IMR-90 (cell line): ENCODE data around the gene ROBO2. TPM values are rescaled to one million over a fixed set of nuclear protein-coding genes. Genes with fewer than 3 reads are reported as not detected.

Experiments used
- ATAC-seq: fragments of 200-7000 bp; cut with Tn5 transposase; 2 replicates; pipeline ENCODE4 v1.9.1; 2020; ENCODE audit warnings: low read depth, mild to moderate bottlenecking, moderate library complexity
- BruUV-seq: library from RNA; stranded (reverse); fragments of 400-500 nt; replicated peaks from 2 replicates; lab custom pipeline; 2021; lab: Mats Ljungman, UMichigan
- CTCF ChIA-PET: fragments of 300-600 bp; formaldehyde crosslinking; extraction: SDS; loops from one replicate; lab custom pipeline; 2021; ENCODE audit warnings: antibody characterized with exemption; lab: Yijun Ruan, JAX
- POLR2A ChIA-PET: fragments of 300-600 bp; sonication (Branson Sonifier 250); formaldehyde crosslinking; loops from one replicate; lab custom pipeline; 2022; ENCODE audit warnings: antibody characterized with exemption; ENCODE audit not compliant: unreplicated experiment; lab: Charles Lee
- DNase-seq: peaks from one replicate; pipeline ENCODE4 v3.0.0; 2013
- H2AFZ ChIP-seq: replicated peaks from 2 replicates; pipeline ENCODE3; 2013; ENCODE audit warnings: low read length, mild to moderate bottlenecking; ENCODE audit not compliant: poor library complexity
- H2AK5ac ChIP-seq: 2 replicates; pipeline ENCODE4 v1.6.1; 2013; ENCODE audit warnings: low read depth, low read length, inconsistent platforms
- H2AK9ac ChIP-seq: replicated peaks from 2 replicates; pipeline ENCODE3; 2013; ENCODE audit warnings: mild to moderate bottlenecking, low read depth, low read length, moderate library complexity; ENCODE audit not compliant: poor library complexity
- H2BK120ac ChIP-seq: 2 replicates; pipeline ENCODE4 v1.6.1; 2013; ENCODE audit warnings: low read depth, low read length, inconsistent platforms
- H2BK15ac ChIP-seq: 3 replicates; pipeline ENCODE4 v1.6.1; 2013; ENCODE audit warnings: low read depth, low read length, inconsistent platforms
- H2BK20ac ChIP-seq: 2 replicates; pipeline ENCODE4 v1.6.1; 2013; ENCODE audit warnings: low read depth, mild to moderate bottlenecking, inconsistent platforms, low read length, moderate library complexity
- H2BK5ac ChIP-seq: 2 replicates; pipeline ENCODE4 v1.6.1; 2013; ENCODE audit warnings: mild to moderate bottlenecking, low read depth, low read length, inconsistent platforms; ENCODE audit not compliant: poor library complexity, severe bottlenecking
- H3K14ac ChIP-seq: replicated peaks from 2 replicates; pipeline ENCODE4 v1.6.1; 2013; ENCODE audit warnings: low read depth, low read length, inconsistent platforms
- H3K18ac ChIP-seq: 2 replicates; pipeline ENCODE4 v1.6.1; 2013; ENCODE audit warnings: low read depth, low read length, control low read depth
- H3K23ac ChIP-seq: 2 replicates; pipeline ENCODE4 v1.6.1; 2013; ENCODE audit warnings: low read depth, low read length, inconsistent platforms
- H3K27ac ChIP-seq: 2 replicates; pipeline ENCODE4 v1.5.1; 2013; ENCODE audit warnings: mild to moderate bottlenecking, control low read depth, low read length; ENCODE audit not compliant: insufficient read depth
- H3K27me3 ChIP-seq: 2 replicates; pipeline ENCODE4 v1.6.1; 2013; ENCODE audit warnings: low read length; ENCODE audit not compliant: control insufficient read depth, insufficient read depth
- H3K36me3 ChIP-seq: 2 replicates; pipeline ENCODE4 v1.6.1; 2013; ENCODE audit warnings: low read length, mixed read lengths; ENCODE audit not compliant: control insufficient read depth, insufficient read depth
- H3K4ac ChIP-seq: 2 replicates; pipeline ENCODE4 v1.6.1; 2013; ENCODE audit warnings: low read depth, low read length, inconsistent platforms
- H3K4me1 ChIP-seq: 2 replicates; pipeline ENCODE4 v1.6.1; 2013; ENCODE audit warnings: low read length, mixed read lengths; ENCODE audit not compliant: control insufficient read depth, insufficient read depth
- H3K4me2 ChIP-seq: 2 replicates; pipeline ENCODE4 v1.6.1; 2013; ENCODE audit warnings: low read depth, mild to moderate bottlenecking, control low read depth, low read length, moderate library complexity
- H3K4me3 ChIP-seq: 2 replicates; pipeline ENCODE4 v1.5.1; 2013; ENCODE audit warnings: low read depth, mild to moderate bottlenecking, control low read depth, low read length, moderate library complexity; ENCODE audit not compliant: insufficient read depth
- H3K56ac ChIP-seq: 2 replicates; pipeline ENCODE4 v1.6.1; 2013; ENCODE audit warnings: low read length, inconsistent platforms; ENCODE audit not compliant: insufficient read depth; ENCODE audit errors: extremely low read depth
- H3K79me1 ChIP-seq, 2 experiments: 2 replicates each; pipeline ENCODE4 v1.6.1; 2013; ENCODE audit warnings: low read length in 2 of 2, inconsistent platforms in 1 of 2, low read depth in 1 of 2
- H3K9ac ChIP-seq: 2 replicates; pipeline ENCODE4 v1.6.1; 2013; ENCODE audit warnings: low read depth, low read length, control low read depth
- H3K9me1 ChIP-seq: 2 replicates; pipeline ENCODE4 v1.6.1; 2013; ENCODE audit warnings: low read length, inconsistent platforms; ENCODE audit not compliant: insufficient read depth
- H3K9me3 ChIP-seq: 2 replicates; pipeline ENCODE4 v1.6.1; 2013; ENCODE audit warnings: low read length; ENCODE audit not compliant: control insufficient read depth, insufficient read depth
- H4K20me1 ChIP-seq: 2 replicates; pipeline ENCODE4 v1.6.1; 2013; ENCODE audit warnings: low read length, inconsistent platforms; ENCODE audit not compliant: insufficient read depth
- H4K5ac ChIP-seq: 2 replicates; pipeline ENCODE4 v1.6.1; 2013; ENCODE audit warnings: mild to moderate bottlenecking, low read depth, low read length, control low read depth
- H4K8ac ChIP-seq, 2 experiments: 2 replicates each; pipeline ENCODE4 v1.6.1; 2013; ENCODE audit warnings: low read depth in 2 of 2, low read length in 2 of 2, control low read depth in 1 of 2, inconsistent platforms in 1 of 2
- H4K91ac ChIP-seq: 2 replicates; pipeline ENCODE4 v1.6.1; 2013; ENCODE audit warnings: low read depth, low read length, inconsistent platforms; ENCODE audit not compliant: insufficient read depth
- CEBPB ChIP-seq: IDR thresholded peaks from 2 replicates; pipeline ENCODE4 v1.6.1; 2012; ENCODE audit warnings: low read depth, low read length, improper control_type of control experiment
- ELK1 ChIP-seq: fragments of 150-350 bp; IDR thresholded peaks from 2 replicates; pipeline ENCODE4 v1.6.1; 2016; ENCODE audit warnings: low read depth, mild to moderate bottlenecking, low read length, moderate library complexity, borderline replicate concordance
- MAZ ChIP-seq: IDR thresholded peaks from 2 replicates; pipeline ENCODE4 v1.6.1; 2012; ENCODE audit warnings: low read depth, mild to moderate bottlenecking, low read length, improper control_type of control experiment, moderate library complexity, borderline replicate concordance
- NFE2L2 ChIP-seq: fragments of 150-350 bp; IDR thresholded peaks from 2 replicates; pipeline ENCODE4 v1.6.1; 2016; ENCODE audit warnings: low read depth, mild to moderate bottlenecking, low read length
- POLR2A ChIP-seq: IDR thresholded peaks from 2 replicates; pipeline ENCODE4 v1.6.1; 2012; ENCODE audit warnings: mild to moderate bottlenecking, low read depth, low read length
- RCOR1 ChIP-seq: IDR thresholded peaks from 2 replicates; pipeline ENCODE4 v1.6.1; 2012; ENCODE audit warnings: mild to moderate bottlenecking, low read length, improper control_type of control experiment; ENCODE audit not compliant: insufficient replicate concordance
- SMC3 ChIP-seq: fragments of 150-350 bp; IDR thresholded peaks from 2 replicates; pipeline ENCODE4 v1.6.1; 2016; ENCODE audit warnings: low read depth, mild to moderate bottlenecking, antibody characterized with exemption, low read length, moderate library complexity
- WGBS, 2 experiments: methylation state at CpG; one replicate each; pipeline versions ENCODE4 v1.1.5 to v1.1.7; 2013; ENCODE audit warnings: missing lambda C conversion rate in 2 of 2; ENCODE audit not compliant: insufficient read length in 1 of 2; ENCODE audit errors: extremely low coverage in 2 of 2; 5-methylcytosine and 5-hydroxymethylcytosine counted together
- dilution Hi-C: fragments of 300-500 bp; cut with HindIII; formaldehyde crosslinking; loops from one replicate; pipeline ENCODE4 v1.14.3; 2018; ENCODE audit warnings: low sequenced_read_pairs; ENCODE audit not compliant: unreplicated experiment
- in situ Hi-C: fragments of 300-500 bp; cut with MboI; formaldehyde crosslinking; loops from 3 replicates; pipeline ENCODE4 v1.14.3; 2019; ENCODE audit warnings: low sequenced_read_pairs, inconsistent platforms, mixed read lengths
- intact Hi-C: fragments of 100-400 bp; cut with micrococcal nuclease; formaldehyde crosslinking; loops from 2 replicates; pipeline ENCODE4 v1.10.0; 2022
- polyA plus RNA-seq, 3 experiments: library from polyadenylated mRNA; depleted of rRNA; stranded (reverse); fragments of >200 nt; gene quantifications; 2 replicates each; pipeline ENCODE4 v1.2.3, GENCODE V29; 2012; ENCODE audit warnings: low replicate concordance in 1 of 3
- total RNA-seq: library from RNA; depleted of rRNA; stranded (reverse); fragments of >200 nt; gene quantifications from 2 replicates; pipeline ENCODE4 v1.2.3, GENCODE V29; 2012
- TF ChIP-seq, protein P1 (sequence below): conservative IDR thresholded peaks from 2 replicates; pipeline ENCODE4 v1.5.1; 2012; ENCODE audit warnings: mild to moderate bottlenecking, low read depth, low read length, improper control_type of control experiment
- TF ChIP-seq, protein P2 (sequence below): fragments of 150-350 bp; IDR thresholded peaks from 2 replicates; pipeline ENCODE4 v1.6.1; 2017; ENCODE audit warnings: mild to moderate bottlenecking, antibody characterized with exemption, low read length, low read depth

ROBO2 gene
- total and polyA plus RNA-seq, 2 of the 4 experiments (the other 2 are of a cell fraction): 9.3 to 14.5 TPM

- dilution Hi-C loops: no loop called here
- Histone ChIP-seq H3K23ac (no peak overlapping the region), H3K27ac (no peak overlapping the region), H3K9me3 (no peaks in the 10 kb centered on the region), H4K91ac (no peak overlapping the region), H3K4me2 (no peak overlapping the region), H3K79me1 (no peaks in the 10 kb centered on the region), H4K20me1 (no peaks in the 10 kb centered on the region), H2BK120ac (no peak overlapping the region), H3K9ac (no peak overlapping the region), H2BK5ac (no peak overlapping the region), H4K8ac (no peak overlapping the region), H2BK15ac (no peak overlapping the region), H3K36me3 (no peaks in the 10 kb centered on the region), H2AK9ac (no peak overlapping the region), H3K27me3 (no peaks in the 10 kb centered on the region), H2AK5ac (no peak overlapping the region), H3K9me1 (no peaks in the 10 kb centered on the region), H2AFZ (no peak overlapping the region), H3K4me1 (no peaks in the 10 kb centered on the region), H3K4ac (no peak overlapping the region), H3K56ac (no peak overlapping the region), H2BK20ac (no peak overlapping the region), H3K4me3 (no peak overlapping the region), H3K18ac (no peak overlapping the region), H4K5ac (no peak overlapping the region), H3K14ac (no peak overlapping the region)
- POLR2A ChIA-PET: no interaction called here
- CTCF ChIA-PET: interaction anchor here (0.7 kb wide), 1 partner anchor 398 kb away, joined by 3 read pairs; no protein-coding TSS in a partner anchor
- no CpG with 5 or more reads among the region's 2 CpGs for WGBS, 2 experiments
- in situ Hi-C loops: no loop called here
- BruUV-seq: no TSS peak
- intact Hi-C loops: no loop called here
- TF ChIP-seq, protein P1, sequence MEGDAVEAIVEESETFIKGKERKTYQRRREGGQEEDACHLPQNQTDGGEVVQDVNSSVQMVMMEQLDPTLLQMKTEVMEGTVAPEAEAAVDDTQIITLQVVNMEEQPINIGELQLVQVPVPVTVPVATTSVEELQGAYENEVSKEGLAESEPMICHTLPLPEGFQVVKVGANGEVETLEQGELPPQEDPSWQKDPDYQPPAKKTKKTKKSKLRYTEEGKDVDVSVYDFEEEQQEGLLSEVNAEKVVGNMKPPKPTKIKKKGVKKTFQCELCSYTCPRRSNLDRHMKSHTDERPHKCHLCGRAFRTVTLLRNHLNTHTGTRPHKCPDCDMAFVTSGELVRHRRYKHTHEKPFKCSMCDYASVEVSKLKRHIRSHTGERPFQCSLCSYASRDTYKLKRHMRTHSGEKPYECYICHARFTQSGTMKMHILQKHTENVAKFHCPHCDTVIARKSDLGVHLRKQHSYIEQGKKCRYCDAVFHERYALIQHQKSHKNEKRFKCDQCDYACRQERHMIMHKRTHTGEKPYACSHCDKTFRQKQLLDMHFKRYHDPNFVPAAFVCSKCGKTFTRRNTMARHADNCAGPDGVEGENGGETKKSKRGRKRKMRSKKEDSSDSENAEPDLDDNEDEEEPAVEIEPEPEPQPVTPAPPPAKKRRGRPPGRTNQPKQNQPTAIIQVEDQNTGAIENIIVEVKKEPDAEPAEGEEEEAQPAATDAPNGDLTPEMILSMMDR: no peak
- no peak for TF ChIP-seq MAZ
- TF ChIP-seq CEBPB: no peak
- TF ChIP-seq, protein P2, sequence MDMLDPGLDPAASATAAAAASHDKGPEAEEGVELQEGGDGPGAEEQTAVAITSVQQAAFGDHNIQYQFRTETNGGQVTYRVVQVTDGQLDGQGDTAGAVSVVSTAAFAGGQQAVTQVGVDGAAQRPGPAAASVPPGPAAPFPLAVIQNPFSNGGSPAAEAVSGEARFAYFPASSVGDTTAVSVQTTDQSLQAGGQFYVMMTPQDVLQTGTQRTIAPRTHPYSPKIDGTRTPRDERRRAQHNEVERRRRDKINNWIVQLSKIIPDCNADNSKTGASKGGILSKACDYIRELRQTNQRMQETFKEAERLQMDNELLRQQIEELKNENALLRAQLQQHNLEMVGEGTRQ: no peak
- TF ChIP-seq RCOR1: no peak
- TF ChIP-seq POLR2A: no peak
- no peak for TF ChIP-seq ELK1
- no peak for TF ChIP-seq SMC3
- TF ChIP-seq NFE2L2: no peak
- ATAC-seq: no peak
- no peak for DNase-seq
These were observed 44.6 kb downstream of the ROBO2 start for GRCh38 chr3:77084511-77084910.
